ENCODE measurements around the gene PTPN3.

- TF ChIP-seq POLR2A (IDR thresholded peaks at IDR 0.05; ENCODE audit: low read depth, low read length) (no peak), POLR2AphosphoS5 (IDR thresholded peaks at IDR 0.05; ENCODE audit: low read depth, low read length) (no peak), TAF1 (IDR thresholded peaks at IDR 0.05; ENCODE audit: borderline replicate concordance, low read depth, low read length) (no peak)
Measured at GRCh38 chr9:109488351-109488750, 9.8 kb downstream of the PTPN3 start.

Data from GM12892 (cell line).